Activated CD8-positive, alpha-beta memory T cell treated with anti-CD3 and anti-CD28 coated beads, Interleukin-2, amount 50 U/mL, for 48 hours (primary cell): ENCODE results near the gene GRHL3.

ENCODE experiments used
- DNase-seq: peaks from one replicate; pipeline ENCODE4 v3.0.0-alpha.2; 2020

GRHL3 gene

DNA sequence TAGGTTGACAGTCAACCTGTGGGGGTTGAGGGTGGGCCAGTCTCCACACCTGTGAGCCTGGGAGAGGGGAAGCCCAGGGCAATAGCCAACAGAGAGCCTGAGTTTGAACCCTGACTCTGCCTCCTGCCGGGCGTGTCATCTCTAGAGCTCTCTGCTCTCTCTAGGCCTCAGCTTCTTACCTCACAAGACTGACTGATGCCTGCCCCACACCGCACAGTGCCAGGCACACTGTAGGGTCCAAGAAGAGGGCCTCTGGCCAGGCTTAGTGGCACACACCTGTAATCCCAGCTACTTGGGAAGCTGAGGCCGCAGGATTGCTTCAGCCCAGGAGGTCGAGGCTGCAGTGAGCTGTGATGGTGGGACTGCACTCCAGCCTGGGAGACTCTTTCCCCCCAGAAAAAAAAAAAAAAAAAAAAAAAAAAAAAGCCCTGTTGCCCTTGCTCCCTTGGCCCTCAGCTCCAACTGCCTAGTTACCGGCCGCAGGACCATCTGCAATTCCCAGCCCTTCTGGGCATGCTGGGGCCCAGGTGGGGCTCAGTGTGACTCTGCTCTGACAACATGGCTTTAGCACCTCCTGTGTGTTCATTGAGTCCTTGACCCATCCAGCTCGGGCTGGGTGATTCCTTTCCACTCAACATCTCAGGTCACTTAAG lies 25.1 kb downstream of the GRHL3 start:
- no peak for DNase-seq

DNA sequence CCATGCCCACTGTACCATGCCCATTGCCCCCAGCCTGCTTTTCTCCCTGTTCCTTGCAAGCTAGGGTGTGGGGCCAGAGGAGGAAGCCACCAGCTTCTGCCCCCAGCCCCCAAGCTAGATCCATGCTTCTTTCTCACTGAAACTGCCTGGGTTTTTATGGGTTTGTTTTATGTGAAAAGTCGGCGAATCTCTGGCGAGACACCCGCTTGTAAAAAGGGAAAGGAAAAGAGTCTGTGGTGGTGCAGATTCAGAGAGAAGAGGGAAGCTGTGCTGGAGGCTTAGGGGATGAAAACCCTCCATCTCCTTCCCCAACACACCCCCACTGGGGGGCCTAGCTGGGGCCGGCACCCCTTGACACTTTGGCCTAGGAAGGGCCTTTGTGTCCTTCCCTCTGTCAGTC lies 26.2 kb downstream of the GRHL3 start:
- no peak for DNase-seq

DNA sequence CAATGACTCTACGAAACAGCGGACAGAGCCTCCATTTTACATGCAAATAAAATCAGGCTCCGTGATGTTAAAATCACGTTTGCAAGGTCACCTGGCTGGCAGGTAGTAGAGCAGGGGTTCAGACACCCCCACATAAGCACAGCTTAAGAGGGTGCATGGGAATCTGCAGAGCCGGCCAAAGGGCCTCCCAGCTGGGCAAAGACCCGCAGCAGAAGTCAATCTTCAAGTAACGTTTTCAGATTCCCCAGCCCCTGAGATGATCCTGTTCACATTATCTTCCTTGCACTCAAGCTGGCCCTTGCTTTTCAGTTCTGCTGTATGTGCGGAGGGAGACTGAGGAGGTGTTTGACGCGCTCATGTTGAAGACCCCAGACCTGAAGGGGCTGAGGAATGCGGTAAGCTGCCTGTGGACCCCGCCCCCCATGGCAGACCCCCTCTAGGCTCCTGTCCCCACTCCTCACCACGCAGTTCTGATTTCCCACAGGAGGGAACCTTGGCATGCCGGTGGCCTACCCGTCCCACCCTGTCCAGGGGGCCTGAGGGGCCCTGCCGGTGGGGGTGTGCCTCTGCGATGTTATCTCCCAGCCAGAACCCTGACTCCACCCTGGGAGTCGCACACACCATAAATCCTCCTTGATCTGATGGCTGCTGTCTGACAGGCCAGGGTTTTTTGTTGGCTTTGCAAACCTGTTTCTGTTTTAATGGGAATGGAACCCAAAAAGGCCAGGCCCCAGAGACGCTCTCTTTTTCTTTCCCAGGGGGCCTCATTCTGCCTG lies 28.2 kb downstream of the GRHL3 start:
- no peak for DNase-seq

DNA sequence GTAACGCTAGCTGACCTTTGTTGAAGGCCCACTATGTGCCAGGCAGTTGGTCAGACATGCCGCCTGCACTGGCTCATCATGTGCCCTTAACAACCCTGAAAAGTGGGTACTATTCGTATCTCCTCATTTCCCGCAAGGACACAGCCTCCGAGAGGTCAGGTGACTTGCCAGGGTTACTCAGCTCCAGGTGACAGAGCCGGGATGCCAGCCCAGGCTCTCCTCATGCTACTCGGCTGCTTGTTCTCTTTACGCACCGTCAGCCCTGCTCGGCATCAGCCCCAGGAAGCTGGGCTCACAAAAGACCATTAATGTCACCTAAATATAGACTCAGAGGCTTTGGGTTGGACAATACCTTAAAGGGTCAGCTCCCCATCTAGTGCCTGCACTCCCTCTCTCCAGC lies 29.0 kb downstream of the GRHL3 start:
- no peak for DNase-seq

DNA sequence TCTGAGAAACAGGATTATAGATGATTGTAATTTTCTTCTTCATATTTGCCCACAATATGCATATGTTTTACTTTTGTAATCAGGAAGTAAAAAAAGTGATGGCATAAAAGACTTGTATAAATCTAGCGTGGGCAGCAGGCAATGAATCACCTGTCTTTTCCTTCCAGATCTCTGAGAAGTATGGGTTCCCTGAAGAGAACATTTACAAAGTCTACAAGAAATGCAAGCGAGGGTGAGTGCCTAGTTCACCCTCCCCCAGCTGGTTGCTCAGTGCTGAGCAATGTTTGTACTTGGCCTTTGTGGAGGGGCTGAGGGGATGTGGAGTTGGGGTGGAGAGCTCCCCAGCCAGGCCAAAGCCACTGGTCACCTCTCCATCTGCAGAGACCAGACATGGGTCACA lies 30.7 kb downstream of the GRHL3 start:
- no peak for DNase-seq

DNA sequence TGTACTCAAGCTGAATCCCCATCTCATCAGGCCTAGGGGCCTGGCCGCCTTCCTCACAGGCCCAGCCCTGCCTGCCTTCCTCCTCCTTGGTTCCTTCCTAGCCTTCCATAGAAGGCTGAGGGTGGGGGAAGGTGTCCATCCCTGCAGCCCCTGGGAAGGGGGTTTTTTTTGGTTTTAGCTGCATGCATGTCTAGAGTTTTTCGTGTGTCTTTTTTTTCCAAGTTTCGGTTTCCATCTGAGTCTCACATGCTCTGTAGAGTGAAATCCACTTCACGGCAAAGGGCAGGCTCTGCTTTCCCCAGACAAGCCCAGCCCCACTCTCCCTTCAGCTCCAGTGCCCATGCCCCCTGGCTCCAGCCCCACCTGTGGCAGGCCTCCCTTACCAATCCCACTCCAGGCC lies 32.1 kb downstream of the GRHL3 start:
- no peak for DNase-seq

DNA sequence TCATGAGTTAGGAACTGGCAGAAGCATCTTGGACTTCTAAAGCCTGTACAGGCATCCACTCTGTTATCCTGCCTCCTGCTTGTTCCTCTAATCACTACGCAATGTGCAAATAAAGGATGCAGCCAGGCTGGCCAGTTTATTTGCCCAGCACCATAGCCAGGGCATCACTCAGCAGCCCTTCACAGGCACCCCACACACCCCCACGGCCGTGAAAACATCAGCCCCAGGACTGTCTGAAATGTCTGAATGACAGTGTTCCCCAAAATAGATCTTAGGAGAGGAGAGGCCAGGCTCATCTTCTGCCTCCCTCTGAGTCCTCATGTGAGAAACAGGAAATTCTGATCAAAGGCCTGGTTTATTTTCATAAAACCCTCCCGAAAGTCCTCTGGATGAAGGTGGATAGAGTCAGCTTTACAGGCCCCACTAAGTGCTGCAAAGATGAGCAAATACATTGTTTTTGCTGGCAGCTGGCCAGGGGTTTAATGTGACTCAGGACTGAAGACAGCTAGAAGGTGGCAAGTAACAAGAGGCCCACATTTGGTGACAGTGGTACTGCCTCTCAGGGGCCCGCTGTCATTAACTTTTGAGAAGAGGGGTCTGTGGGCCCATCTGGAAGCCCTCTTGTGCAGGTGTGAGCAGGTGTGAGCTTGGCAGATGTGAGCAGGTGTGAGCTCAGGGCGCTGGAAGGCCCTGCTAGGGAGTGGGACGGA lies 32.9 kb downstream of the GRHL3 start:
- peak; percentile 70 for DNase-seq

DNA sequence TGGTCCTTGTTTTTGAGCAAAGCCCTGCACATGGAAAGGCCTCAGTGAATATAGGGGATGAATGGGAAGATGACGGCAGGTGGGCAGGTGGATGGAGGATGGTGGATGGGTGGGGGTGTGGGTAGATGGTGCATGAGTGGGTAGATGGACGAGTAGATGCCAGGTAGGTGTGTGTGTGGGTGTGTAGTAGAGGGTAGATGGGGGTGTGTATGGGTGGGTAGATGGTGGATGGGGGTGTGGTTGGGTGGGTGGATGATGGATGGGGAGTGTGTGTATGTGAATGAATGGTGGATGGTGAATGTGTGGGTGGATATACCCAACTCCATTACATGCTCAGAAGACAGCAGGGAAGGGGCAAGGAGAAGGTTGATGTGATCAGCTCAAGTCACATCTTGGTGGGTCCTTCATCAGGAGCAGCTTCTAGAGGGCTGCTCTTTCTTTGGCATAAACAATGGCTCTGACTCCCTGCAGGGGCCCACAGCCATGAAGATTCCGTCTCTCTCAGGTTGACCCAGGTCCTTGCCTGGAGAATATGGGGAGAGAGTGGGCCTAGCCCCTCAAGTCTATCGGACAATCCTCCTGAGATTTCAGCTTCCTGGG lies 34.2 kb downstream of the GRHL3 start:
- no peak for DNase-seq

DNA sequence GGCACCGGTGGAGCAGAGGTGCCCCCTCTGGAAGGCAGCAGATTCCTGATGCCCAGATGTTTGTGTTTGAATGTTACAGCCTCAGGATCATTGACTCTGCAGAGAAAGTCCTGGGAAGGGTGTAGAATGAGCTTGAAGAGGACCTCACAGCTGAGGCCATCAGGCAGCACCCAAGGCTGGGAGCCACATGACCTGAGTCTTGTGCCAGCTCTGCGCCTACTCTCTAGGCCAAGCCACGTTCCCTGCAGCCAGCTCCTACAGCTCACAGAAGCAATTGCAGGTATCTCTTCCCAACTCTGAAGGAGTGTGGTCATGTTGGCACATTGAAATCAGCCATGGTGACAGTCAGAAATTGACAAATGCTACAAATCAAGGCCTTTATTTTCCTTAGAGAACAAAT lies 36.3 kb downstream of the GRHL3 start:
- no peak for DNase-seq

DNA sequence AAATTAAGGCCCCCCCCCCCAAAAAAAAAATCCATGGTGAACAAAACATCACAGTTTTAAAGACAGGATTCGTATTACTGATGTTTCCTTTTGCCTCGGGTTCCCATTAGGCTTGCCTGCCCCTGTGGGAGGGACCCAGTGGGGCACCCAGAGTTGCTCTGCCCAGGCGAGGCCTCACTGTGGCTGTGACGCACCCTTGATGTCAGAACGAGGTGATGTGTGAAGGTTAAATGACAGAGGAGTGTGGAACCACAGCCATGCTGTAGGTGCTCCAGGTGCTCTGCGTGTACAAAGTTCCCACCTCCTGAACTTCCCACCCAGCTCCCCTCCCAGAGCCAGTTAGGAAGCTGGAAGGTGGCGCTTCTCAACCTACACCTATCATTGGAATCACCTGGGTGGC lies 37.9 kb downstream of the GRHL3 start:
- DNase-seq = no peak

DNA sequence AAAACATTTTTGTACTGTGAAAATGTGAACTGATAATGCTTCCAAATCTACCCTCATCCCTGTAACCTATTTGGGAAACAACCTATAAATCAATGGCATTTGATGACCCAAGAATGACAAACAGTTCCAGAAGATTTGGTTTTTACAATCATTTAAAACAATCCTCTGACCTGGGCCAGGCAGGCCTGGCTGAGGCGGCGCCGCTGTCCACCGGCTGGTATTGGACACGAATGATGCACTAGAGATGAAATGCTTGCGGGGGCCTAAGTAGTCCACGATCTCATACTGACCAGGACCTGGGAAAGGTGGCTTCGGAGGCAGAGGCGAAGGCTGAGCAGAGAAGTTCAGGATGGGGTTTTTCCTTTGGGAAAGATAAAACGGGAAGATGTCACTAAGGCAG lies 41.5 kb downstream of the GRHL3 start:
- DNase-seq = no peak

DNA sequence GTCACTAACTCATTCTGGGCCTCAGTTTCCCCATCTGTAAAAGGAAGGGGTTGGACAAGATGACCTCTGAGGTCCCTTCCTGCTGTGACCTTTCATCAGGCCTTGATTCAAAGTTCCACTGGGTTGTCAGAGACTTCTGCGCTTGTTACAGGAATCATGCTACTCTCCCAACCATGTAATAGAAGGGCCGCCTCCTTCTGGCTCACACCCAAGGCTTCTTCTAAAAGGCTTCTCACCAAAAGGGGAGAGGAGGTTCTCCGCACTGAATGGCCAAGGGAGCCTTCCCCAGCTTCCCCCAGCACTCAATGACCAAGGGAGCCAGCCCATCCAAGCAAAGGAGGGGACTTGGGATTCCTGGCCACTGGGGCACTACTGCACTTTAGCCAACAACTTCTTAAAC lies 42.7 kb downstream of the GRHL3 start:
- DNase-seq = no peak

DNA sequence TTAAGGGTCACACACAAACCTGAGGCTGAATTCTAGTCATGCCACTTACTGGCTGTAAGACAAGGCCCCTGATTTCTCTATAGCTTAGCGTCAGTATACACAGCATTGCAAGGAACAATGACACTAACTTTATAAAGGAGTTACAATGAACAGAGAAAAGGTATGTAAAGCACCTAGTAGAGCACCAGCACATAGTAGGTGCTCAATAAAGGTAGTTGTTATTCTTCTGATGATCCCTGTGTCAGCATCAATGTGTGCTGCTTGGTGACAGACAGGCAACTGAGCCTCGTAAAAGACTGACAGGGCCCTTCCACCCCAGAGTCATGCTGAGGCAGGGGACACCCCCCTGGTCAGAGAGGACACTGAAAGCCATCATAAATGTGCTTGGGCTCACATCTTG lies 43.2 kb downstream of the GRHL3 start:
- DNase-seq = no peak

DNA sequence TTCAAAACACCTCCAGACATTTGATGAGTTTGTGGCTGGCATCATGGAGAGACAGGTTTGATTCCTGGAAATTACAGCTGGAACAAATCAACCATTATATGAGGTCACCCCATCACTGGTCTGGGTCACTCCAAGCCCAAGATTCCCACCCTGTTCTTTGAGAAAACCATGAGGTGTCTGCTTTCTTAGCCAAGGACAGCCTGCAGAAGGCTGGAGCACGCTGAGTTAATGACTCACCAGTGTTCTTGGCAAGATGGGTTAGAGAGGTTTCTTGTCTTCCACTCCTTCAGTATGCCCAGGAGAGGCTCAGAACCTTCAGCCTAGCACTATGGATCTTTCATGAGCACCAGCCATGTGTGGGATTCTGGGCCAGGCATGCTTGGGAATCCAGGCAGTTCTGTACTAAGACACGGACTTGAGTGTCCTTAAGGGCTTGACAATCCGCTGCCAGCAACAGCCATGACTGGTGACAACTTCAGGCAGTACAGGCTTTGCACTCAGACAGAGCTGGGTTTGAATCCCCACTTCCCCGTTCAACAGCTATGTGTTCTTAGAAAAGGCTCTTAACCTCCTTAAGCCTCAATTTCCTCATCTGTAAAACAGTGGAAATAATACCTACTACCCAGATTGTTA lies 43.9 kb downstream of the GRHL3 start:
- DNase-seq = no peak

DNA sequence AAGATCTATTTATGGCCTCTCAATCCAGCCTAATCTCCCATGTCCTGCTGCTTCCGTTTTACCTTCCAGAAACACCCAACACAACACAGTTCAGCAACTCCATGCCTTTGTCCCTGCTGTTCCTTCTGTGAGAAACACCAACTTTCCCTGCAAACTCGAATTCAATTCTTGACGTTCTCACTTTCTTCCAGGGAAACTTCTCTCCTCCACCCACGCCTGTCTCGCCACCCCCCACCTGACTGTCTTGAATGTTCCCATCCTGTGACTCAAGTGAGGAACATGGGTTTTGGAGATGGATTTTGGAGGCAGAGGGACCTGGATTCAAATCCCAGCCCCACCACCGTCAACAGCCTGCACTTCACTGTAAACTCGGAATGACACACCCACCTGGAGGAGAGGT lies 44.8 kb downstream of the GRHL3 start:
- DNase-seq = no peak

DNA sequence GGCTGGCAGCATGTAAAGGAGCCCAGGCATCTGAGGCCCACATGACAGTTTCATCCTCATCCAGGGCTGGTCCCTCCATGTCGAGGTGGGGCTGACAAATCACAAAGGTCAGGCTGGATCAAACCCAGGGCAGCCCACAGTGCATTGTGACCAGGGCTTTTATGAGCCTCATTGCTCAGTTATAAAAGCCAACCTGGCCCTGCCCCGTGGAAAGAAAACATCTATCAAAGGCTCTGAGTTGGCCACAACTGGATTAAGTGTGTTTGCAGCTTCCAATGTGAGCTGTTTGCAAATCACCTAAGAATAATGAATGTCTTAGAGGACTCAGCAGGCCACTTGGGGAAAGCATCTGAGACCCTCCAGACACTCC lies 45.4 kb downstream of the GRHL3 start:
- no peak for DNase-seq

DNA sequence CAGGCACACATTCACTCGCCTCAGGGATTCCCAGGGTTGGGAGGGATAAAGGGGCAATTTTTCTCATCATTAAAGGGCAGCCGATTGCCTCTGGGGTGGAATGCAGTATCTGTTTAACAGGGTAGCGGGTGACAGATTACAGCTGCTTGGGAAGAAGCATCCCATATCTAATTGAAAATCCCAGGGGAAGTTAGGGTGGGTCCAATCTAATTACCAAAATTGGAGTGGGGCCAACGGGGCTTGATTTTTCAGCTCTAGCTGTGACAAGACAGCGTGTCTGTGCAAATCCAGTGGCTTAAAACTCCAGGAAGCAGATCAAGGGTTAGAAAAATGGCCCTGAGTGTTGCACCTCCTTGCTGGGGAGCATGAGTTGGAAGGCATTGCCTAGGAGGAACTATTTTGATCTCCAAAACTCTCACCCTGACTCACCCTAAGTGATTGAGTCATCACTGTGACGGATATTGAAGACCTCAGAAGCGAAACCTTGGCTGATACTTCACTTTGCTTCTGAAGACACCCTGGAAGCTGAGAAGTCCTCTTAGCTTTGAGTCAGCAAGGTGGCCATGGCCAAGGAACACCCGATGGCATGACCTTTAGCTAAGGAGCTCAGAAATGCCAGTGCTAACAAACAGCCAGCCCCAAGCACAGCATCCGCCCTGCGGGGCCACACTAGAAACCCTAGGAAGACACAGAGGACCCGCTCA lies 46.0 kb downstream of the GRHL3 start:
- no peak for DNase-seq

DNA sequence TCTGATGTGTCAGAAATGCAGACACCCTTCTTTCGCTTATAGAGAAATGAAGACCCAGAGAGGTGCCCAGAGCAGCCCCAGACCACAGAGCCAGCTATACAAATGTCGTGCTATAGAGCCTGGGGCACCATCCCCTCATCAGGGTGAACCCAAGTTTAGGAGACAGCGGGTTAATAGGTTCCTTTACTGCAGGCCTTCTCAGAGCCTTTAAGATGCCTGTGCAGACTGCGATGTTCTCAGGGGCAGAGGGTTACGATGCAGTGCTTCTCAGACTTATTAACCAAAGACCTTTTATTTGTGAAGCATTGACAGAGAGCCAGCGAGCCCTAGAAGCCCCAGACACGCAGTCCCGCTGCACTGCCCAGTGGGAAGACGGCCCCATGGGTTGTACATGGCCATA lies 47.5 kb downstream of the GRHL3 start:
- DNase-seq = no peak

DNA sequence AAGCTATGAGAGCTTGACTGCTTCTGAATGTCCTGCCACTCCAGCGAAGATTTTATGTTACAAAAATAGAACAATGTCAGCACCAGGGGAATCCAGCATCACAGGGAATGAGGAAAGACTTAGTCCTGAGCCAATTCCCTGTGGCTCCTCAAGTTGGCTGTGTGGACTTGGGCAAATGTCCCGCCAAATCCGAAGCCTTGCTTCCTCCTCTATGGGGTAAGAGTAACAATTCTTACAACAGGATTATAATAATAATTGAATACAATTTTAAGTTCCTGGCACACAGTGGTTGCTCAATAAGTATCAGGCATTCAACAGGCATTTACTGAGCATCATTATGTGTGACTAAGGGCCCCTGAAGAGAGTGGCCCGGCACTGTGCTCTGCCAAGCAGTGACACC lies 50.0 kb downstream of the GRHL3 start:
- DNase-seq = no peak

DNA sequence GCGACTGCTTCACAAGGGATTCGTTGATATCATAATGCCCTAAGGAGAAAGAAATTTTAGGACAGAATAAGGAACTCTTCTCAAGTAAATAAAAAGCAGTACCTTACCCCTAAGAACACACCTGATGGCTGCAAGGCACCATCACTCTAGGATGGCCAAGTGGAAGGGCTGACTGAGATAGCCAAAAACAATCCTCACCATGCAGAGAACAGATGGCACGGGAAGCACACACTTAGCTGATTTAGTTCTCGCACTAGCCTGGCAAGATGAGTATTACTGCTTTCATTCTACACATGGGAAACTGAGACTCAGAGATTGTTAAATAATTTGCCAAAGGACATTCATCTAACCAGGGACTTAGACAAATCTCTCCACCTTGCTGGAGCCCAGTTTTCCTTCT lies 50.6 kb downstream of the GRHL3 start:
- no peak for DNase-seq

DNA sequence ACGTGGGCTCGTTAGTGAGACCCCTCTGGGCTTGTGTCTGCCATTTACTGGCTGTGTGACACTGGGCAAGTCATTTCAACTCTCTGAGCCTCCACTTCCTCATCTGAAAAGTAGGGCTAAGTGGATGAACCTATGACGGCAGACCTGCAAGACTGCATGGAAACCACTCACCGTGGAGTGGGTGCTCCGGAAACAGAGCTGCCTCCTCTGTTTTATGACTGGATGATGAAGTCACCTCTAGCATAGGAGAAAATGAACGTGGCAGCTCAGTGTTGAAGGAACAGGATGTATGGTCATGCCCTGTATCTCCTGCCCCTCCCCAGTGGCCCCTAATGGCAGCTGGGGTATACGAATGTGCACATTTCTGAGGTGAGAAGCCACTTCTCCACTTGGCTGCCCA lies 53.9 kb downstream of the GRHL3 start:
- no peak for DNase-seq

DNA sequence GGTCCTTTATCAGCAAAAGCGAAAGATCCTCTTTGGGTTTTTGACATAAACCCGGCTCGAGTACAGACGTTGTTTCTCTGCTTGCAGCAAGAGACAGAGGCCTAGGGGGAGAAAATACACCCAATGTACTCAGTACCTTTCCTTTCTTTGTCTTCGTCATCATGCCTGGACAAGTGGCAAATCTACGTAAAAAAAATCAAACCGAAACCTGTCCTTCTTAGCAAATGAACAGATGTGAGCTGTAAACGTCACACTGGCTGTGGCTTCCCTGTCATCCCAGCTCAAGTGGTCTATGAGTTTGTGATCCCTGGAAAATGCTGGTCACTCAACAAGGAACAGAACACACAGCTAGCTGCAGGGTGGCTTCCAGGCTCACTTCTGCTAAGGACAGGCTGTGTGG lies 54.6 kb downstream of the GRHL3 start:
- DNase-seq = no peak
